H9 (cell line): Measurements from ENCODE around the gene ADTRP. TPM values are rescaled to one million over a fixed set of nuclear protein-coding genes. Genes with fewer than 3 reads are reported as not detected.

Experiments used
- DNase-seq: peaks from one replicate; pipeline ENCODE4 v3.0.0-alpha.2; 2017
- H2AFZ ChIP-seq: one replicate; pipeline ENCODE4 v1.6.1; 2013; ENCODE audit warnings: mild to moderate bottlenecking, low read length, control low read depth, moderate library complexity
- H2AK5ac ChIP-seq: 2 replicates; pipeline ENCODE4 v1.6.1; 2013; ENCODE audit warnings: low read length, control low read depth, mixed read lengths; ENCODE audit not compliant: insufficient read length
- H2BK120ac ChIP-seq: one replicate; pipeline ENCODE4 v1.6.1; 2013; ENCODE audit warnings: low read depth, mild to moderate bottlenecking, low read length, control low read depth, inconsistent platforms; ENCODE audit not compliant: poor library complexity, severe bottlenecking
- H2BK12ac ChIP-seq: 2 replicates; pipeline ENCODE4 v1.6.1; 2013; ENCODE audit warnings: low read length, control low read depth, mixed read lengths, low read depth; ENCODE audit not compliant: insufficient read length
- H2BK15ac ChIP-seq: 2 replicates; pipeline ENCODE4 v1.6.1; 2013; ENCODE audit warnings: low read depth, low read length, control low read depth
- H2BK20ac ChIP-seq: one replicate; pipeline ENCODE4 v1.6.1; 2013; ENCODE audit warnings: low read depth, mild to moderate bottlenecking, low read length, control low read depth, inconsistent platforms; ENCODE audit not compliant: poor library complexity, severe bottlenecking
- H2BK5ac ChIP-seq: 2 replicates; pipeline ENCODE4 v1.6.1; 2013; ENCODE audit warnings: low read length, control low read depth, mixed read lengths; ENCODE audit not compliant: insufficient read length
- H3K14ac ChIP-seq: 2 replicates; pipeline ENCODE4 v1.6.1; 2013; ENCODE audit warnings: low read length, control low read depth; ENCODE audit not compliant: insufficient read depth
- H3K18ac ChIP-seq: 2 replicates; pipeline ENCODE4 v1.6.1; 2013; ENCODE audit warnings: low read depth, mild to moderate bottlenecking, mixed read lengths, low read length, control low read depth; ENCODE audit not compliant: insufficient read length
- H3K23ac ChIP-seq: 2 replicates; pipeline ENCODE4 v1.6.1; 2013; ENCODE audit warnings: low read length, control low read depth, mixed read lengths, low read depth; ENCODE audit not compliant: insufficient read length
- H3K23me2 ChIP-seq: 2 replicates; pipeline ENCODE4 v1.6.1; 2013; ENCODE audit warnings: low read depth, mild to moderate bottlenecking, mixed read lengths, low read length, control low read depth; ENCODE audit not compliant: insufficient read length, poor library complexity, severe bottlenecking
- H3K27ac ChIP-seq: 2 replicates; pipeline ENCODE4 v1.5.1; 2013; ENCODE audit warnings: low read length, control low read depth, mixed read lengths, low read depth; ENCODE audit not compliant: insufficient read length
- H3K27me3 ChIP-seq: 2 replicates; pipeline ENCODE4 v1.6.1; 2013; ENCODE audit warnings: low read length, control low read depth, inconsistent platforms; ENCODE audit not compliant: insufficient read depth
- H3K4ac ChIP-seq: 2 replicates; pipeline ENCODE4 v1.6.1; 2013; ENCODE audit warnings: low read depth, mild to moderate bottlenecking, control low read depth, inconsistent platforms, low read length, moderate library complexity
- H3K4me1 ChIP-seq: 2 replicates; pipeline ENCODE4 v1.6.1; 2013; ENCODE audit warnings: low read length, control low read depth, inconsistent platforms; ENCODE audit not compliant: insufficient read depth
- H3K4me2 ChIP-seq: 2 replicates; pipeline ENCODE4 v1.6.1; 2013; ENCODE audit warnings: low read length, control low read depth, mixed read lengths; ENCODE audit not compliant: insufficient read length, insufficient read depth
- H3K56ac ChIP-seq: 2 replicates; pipeline ENCODE4 v1.6.1; 2013; ENCODE audit warnings: low read depth, mild to moderate bottlenecking, mixed read lengths, low read length, control low read depth; ENCODE audit not compliant: insufficient read length
- H3K79me1 ChIP-seq: 2 replicates; pipeline ENCODE4 v1.6.1; 2013; ENCODE audit warnings: low read depth, mild to moderate bottlenecking, moderate library complexity, low read length, control low read depth, inconsistent platforms; ENCODE audit not compliant: insufficient read depth, poor library complexity, severe bottlenecking
- H3K79me2 ChIP-seq: 2 replicates; pipeline ENCODE4 v1.6.1; 2013; ENCODE audit warnings: low read length, control low read depth, inconsistent platforms; ENCODE audit not compliant: insufficient read depth
- H3K9ac ChIP-seq: 2 replicates; pipeline ENCODE4 v1.6.1; 2013; ENCODE audit warnings: low read length, control low read depth, mixed read lengths; ENCODE audit not compliant: insufficient read length; ENCODE audit errors: extremely low read depth
- H3K9me3 ChIP-seq: one replicate; pipeline ENCODE4 v1.6.1; 2013; ENCODE audit warnings: low read depth, low read length, inconsistent platforms; ENCODE audit not compliant: control insufficient read depth
- H3T11ph ChIP-seq: one replicate; pipeline ENCODE4 v1.6.1; 2013; ENCODE audit warnings: mild to moderate bottlenecking, low read length, control low read depth, inconsistent platforms
- H4K20me1 ChIP-seq: one replicate; pipeline ENCODE4 v1.6.1; 2013; ENCODE audit not compliant: control insufficient read depth, insufficient read length, insufficient read depth
- H4K5ac ChIP-seq: 2 replicates; pipeline ENCODE4 v1.6.1; 2013; ENCODE audit warnings: low read depth, mild to moderate bottlenecking, mixed read lengths, low read length, control low read depth; ENCODE audit not compliant: insufficient read length
- H4K8ac ChIP-seq: replicated peaks from 2 replicates; pipeline ENCODE4 v1.6.1; 2013; ENCODE audit warnings: low read length, control low read depth, mixed read lengths, low read depth; ENCODE audit not compliant: insufficient read length
- H4K91ac ChIP-seq: 2 replicates; pipeline ENCODE4 v1.6.1; 2013; ENCODE audit warnings: low read depth, mild to moderate bottlenecking, moderate library complexity, mixed read lengths, low read length, control low read depth; ENCODE audit not compliant: insufficient read length
- H3K27ac Mint-ChIP-seq, 3 experiments: 2 replicates in 2 of 3; 3 replicates in 1 of 3; pipeline ENCODE4 v1.8.0; 2020 to 2021; ENCODE audit warnings: mixed read lengths in 3 of 3, mild to moderate bottlenecking in 1 of 3, moderate library complexity in 1 of 3
- H3K27me3 Mint-ChIP-seq: 2 replicates; pipeline ENCODE4 v1.8.0; 2021; ENCODE audit warnings: low read depth, mild to moderate bottlenecking, moderate library complexity, mixed read lengths
- H3K36me3 Mint-ChIP-seq, 3 experiments: 2 replicates in 2 of 3; 3 replicates in 1 of 3; pipeline ENCODE4 v1.8.0; 2020 to 2021; ENCODE audit warnings: low read depth in 3 of 3, mixed read lengths in 3 of 3; ENCODE audit not compliant: insufficient read depth in 1 of 3
- H3K4me1 Mint-ChIP-seq, 2 experiments: 2 replicates each; pipeline ENCODE4 v1.8.0; 2020; ENCODE audit warnings: mixed read lengths in 2 of 2
- H3K4me3 Mint-ChIP-seq, 2 experiments: 2 replicates in 1 of 2; 3 replicates in 1 of 2; pipeline ENCODE4 v1.8.0; 2020 to 2021; ENCODE audit warnings: mild to moderate bottlenecking in 2 of 2, mixed read lengths in 2 of 2, moderate library complexity in 1 of 2
- H3K9me3 Mint-ChIP-seq, 2 experiments: 2 replicates in 1 of 2; 3 replicates in 1 of 2; pipeline ENCODE4 v1.8.0; 2020; ENCODE audit warnings: mild to moderate bottlenecking in 2 of 2, mixed read lengths in 2 of 2, moderate library complexity in 1 of 2
- total RNA-seq: library from RNA; stranded (reverse); gene quantifications from 2 replicates; pipeline ENCODE4 v1.2.1, GENCODE V29; 2021
- TF ChIP-seq, protein P1 (sequence below): fragments of 200-600 bp; sonication (generic); conservative IDR thresholded peaks from 3 replicates; pipeline ENCODE4 v1.8.0; 2021; ENCODE audit warnings: antibody characterized with exemption, mild to moderate bottlenecking

The ADTRP gene
- total RNA-seq, 1 experiment from 2014 or later = not detected

DNA sequence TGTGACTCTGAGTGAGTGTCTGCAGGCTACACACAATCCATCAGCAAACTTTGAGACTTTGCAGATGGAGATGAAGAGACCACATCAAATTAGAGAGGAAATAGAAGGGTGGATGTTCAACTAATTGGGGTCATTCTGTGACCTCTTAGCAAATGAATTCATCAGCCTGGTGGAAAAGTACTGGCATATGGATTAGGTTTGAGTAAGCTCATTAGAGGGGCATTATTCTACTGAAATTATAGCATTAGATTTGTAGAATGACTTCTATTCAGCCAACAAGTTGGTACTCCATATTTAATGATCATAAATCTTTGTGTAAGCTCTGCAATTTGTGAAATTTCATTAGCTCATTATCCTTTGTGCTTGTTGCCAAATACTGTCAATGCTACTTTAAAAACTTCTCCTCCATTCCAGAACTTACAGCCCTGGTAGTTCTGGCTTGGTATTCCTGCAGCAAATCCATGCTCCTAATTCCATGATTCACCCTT lies 63.8 kb downstream of the ADTRP start:
- Histone ChIP-seq H3T11ph (no peak overlapping the region), H3K56ac (no peak overlapping the region), H3K4me2 (no peak overlapping the region), H3K27ac (no peak overlapping the region), H4K91ac (no peak overlapping the region), H2BK15ac (no peak overlapping the region), H3K18ac (no peak overlapping the region), H4K8ac (no peak overlapping the region), H2BK20ac (no peak overlapping the region), H3K27me3 (no peaks in the 10 kb centered on the region), H2BK120ac (no peak overlapping the region), H3K4ac (no peak overlapping the region), H2AK5ac (no peak overlapping the region), H2BK5ac (no peak overlapping the region), H3K23ac (no peak overlapping the region), H3K79me2 (no peaks in the 10 kb centered on the region), H3K14ac (no peak overlapping the region), H4K20me1 (no peaks in the 10 kb centered on the region), H3K9me3 (no peaks in the 10 kb centered on the region), H3K79me1 (no peaks in the 10 kb centered on the region), H2AFZ (no peak overlapping the region), H3K9ac (no peak overlapping the region), H3K23me2 (no peaks in the 10 kb centered on the region), H2BK12ac (no peak overlapping the region), H3K4me1 (no peaks in the 10 kb centered on the region), H4K5ac (no peak overlapping the region)
- peaks cover 0 to 3% (median 0%) of the 10 kb centered on the region in 3 experiments; a peak in 1 of 7 replicates for H3K36me3 Mint-ChIP-seq
- peaks cover 0 to 1% of the 10 kb centered on the region in 2 experiments; a peak in 1 of 5 replicates for H3K9me3 Mint-ChIP-seq
- no peaks in the 10 kb centered on the region; the same call in 1 of the 2 replicates for H3K27me3 Mint-ChIP-seq
- peaks cover 9 to 12% of the 10 kb centered on the region in 2 experiments; a peak in 3 of 4 replicates for H3K4me1 Mint-ChIP-seq
- TF ChIP-seq, protein P1, sequence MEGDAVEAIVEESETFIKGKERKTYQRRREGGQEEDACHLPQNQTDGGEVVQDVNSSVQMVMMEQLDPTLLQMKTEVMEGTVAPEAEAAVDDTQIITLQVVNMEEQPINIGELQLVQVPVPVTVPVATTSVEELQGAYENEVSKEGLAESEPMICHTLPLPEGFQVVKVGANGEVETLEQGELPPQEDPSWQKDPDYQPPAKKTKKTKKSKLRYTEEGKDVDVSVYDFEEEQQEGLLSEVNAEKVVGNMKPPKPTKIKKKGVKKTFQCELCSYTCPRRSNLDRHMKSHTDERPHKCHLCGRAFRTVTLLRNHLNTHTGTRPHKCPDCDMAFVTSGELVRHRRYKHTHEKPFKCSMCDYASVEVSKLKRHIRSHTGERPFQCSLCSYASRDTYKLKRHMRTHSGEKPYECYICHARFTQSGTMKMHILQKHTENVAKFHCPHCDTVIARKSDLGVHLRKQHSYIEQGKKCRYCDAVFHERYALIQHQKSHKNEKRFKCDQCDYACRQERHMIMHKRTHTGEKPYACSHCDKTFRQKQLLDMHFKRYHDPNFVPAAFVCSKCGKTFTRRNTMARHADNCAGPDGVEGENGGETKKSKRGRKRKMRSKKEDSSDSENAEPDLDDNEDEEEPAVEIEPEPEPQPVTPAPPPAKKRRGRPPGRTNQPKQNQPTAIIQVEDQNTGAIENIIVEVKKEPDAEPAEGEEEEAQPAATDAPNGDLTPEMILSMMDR = no peak
- H3K4me3 Mint-ChIP-seq = no peak overlapping the region
- DNase-seq = no peak
- H3K27ac Mint-ChIP-seq = no peak overlapping the region; a peak in 1 of 7 replicates
